ENCODE results near the gene FGFRL1. TPM values are rescaled to one million over a fixed set of nuclear protein-coding genes. Genes with fewer than 3 reads are reported as not detected.
"Not testable (repeated sequence)": the region's sequence is repeated elsewhere in the genome, so short reads cannot be mapped to it uniquely, and the experiment has no call there.

The FGFRL1 gene
- total RNA-seq, 4 donors from 2014 or later = 59.0 to 93.9 (median 77.2) TPM

DNA sequence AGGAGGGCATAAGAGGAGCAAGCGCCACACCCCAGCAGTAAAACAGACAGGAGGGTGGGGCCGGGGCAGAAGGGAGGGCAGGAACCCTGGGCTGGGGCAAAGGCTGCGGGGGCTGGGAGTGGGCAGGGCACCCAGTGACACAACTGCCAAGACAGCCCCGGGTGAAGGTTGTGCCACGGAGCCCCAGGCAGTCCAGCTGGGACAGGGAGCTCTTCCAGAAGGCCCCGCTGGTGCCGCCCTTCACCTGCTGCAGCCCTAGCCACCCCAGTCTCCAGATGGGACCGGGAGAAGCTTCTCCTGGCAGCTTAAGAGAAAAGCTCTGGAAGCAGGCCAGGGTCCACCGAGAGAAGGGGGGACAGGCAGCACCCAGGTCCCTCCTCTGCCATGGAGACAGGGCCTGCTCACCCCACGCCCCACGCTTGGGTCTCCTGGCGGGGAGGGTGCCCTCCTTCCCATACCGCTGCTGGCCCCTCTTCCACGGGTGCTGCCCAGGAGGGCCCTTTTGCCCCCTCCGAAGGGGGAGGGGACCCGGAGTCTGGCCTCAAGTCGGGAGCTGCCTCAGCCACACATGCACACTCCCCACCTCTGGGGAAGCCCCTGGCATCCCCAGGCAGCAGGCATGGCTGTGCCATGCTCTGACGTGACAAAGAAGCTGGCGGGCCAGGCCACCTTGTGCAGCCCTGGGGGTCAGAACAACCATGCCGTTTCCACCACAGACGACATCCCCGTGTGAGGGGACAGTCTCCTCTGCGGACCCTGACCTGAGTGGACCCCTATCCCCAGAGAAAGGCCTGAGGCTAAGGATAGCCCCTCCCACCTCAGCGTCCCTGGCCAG is 39.5 kb upstream of the FGFRL1 start:
- peaks cover 19 to 21% of the 10 kb centered on the region in 2 donors for H3K4me1 ChIP-seq
- peak overlapping the region in 2 of 3 donors; percentile 70 to 72 for H3K4me3 ChIP-seq (replicated peaks in 1 of 3)
- no peaks in the 10 kb centered on the region for H3K36me3 ChIP-seq
- intact Hi-C loops (cut with DNase I) = loop anchor here (2.0 kb wide), 1 partner anchor 39 kb away; the partner anchor contains the start of genes GAK and TMEM175
- TF ChIP-seq, protein P1, sequence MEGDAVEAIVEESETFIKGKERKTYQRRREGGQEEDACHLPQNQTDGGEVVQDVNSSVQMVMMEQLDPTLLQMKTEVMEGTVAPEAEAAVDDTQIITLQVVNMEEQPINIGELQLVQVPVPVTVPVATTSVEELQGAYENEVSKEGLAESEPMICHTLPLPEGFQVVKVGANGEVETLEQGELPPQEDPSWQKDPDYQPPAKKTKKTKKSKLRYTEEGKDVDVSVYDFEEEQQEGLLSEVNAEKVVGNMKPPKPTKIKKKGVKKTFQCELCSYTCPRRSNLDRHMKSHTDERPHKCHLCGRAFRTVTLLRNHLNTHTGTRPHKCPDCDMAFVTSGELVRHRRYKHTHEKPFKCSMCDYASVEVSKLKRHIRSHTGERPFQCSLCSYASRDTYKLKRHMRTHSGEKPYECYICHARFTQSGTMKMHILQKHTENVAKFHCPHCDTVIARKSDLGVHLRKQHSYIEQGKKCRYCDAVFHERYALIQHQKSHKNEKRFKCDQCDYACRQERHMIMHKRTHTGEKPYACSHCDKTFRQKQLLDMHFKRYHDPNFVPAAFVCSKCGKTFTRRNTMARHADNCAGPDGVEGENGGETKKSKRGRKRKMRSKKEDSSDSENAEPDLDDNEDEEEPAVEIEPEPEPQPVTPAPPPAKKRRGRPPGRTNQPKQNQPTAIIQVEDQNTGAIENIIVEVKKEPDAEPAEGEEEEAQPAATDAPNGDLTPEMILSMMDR (IDR thresholded peaks at IDR 0.05) = no peak
- TF ChIP-seq POLR2A (IDR thresholded peaks at IDR 0.05) = no peak
- no peaks in the 10 kb centered on the region for H3K9me3 ChIP-seq
- WGBS, 2 donors = 61 to 68% methylated on average over 5 to 10 of the region's 24 CpGs
- no peaks in the 10 kb centered on the region for H3K27me3 ChIP-seq
- DNase-seq = no peak
- no peak overlapping the region for H3K27ac ChIP-seq

DNA sequence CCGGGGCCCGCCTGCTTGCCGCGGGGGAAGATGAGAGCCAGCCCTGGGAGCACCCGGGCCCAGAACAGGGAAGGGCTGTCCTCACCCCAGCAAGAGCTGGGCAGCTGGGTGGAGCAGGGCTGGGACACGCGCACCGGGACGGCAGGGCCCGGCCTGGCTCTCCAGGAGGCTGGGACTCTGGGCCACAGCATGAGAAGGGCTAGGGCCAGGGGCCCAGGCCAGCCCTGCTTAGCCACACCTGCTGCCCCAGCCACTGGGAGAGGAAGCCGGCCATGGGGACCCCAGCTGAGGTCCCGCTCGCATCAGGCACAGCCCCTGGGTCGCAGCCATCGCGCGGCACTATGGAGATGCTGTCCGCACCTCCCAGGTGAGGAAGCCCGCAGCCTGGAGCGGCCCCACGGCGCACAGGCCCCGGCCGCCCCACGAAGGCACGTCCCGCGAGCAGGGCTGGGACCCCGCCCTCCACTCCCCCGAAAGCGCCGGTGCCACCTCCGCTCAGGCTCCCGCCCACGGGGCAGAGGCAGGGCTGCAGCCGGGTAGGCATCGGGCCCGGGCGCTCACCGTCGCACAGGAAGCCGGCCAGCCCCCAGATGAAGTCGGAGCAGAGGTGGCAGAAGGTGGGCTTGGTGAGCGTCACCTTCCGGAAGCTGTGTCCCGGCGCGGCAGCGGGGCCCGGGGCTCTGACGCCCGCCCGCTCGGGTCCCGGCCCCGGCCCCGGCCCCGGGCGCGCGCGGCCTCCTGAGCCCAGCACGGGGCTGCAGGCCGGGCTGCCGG is 38.6 kb upstream of the FGFRL1 start:
- DNase-seq = peak; percentile 40 to 50
- no peak overlapping the region for H3K27ac ChIP-seq
- TF ChIP-seq, protein P1 (IDR thresholded peaks at IDR 0.05) = no peak
- TF ChIP-seq POLR2A (IDR thresholded peaks at IDR 0.05) = no peak
- H3K4me3 ChIP-seq (replicated peaks in 1 of 3) = peak overlapping the region; percentile 25 to 72 (median 70)
- H3K4me1 ChIP-seq = peaks cover 17 to 21% of the 10 kb centered on the region in 2 donors
- intact Hi-C loops (cut with DNase I) = loop anchor here (2.0 kb wide), 1 partner anchor 40 kb away; the partner anchor contains the start of genes GAK and TMEM175
- 3% methylated on average over 7 of the region's 65 CpGs; no CpG with 5 or more reads in 1 of the 2 donors for WGBS, 2 donors
- no peaks in the 10 kb centered on the region for H3K27me3 ChIP-seq
- H3K36me3 ChIP-seq = no peaks in the 10 kb centered on the region
- no peaks in the 10 kb centered on the region for H3K9me3 ChIP-seq

DNA sequence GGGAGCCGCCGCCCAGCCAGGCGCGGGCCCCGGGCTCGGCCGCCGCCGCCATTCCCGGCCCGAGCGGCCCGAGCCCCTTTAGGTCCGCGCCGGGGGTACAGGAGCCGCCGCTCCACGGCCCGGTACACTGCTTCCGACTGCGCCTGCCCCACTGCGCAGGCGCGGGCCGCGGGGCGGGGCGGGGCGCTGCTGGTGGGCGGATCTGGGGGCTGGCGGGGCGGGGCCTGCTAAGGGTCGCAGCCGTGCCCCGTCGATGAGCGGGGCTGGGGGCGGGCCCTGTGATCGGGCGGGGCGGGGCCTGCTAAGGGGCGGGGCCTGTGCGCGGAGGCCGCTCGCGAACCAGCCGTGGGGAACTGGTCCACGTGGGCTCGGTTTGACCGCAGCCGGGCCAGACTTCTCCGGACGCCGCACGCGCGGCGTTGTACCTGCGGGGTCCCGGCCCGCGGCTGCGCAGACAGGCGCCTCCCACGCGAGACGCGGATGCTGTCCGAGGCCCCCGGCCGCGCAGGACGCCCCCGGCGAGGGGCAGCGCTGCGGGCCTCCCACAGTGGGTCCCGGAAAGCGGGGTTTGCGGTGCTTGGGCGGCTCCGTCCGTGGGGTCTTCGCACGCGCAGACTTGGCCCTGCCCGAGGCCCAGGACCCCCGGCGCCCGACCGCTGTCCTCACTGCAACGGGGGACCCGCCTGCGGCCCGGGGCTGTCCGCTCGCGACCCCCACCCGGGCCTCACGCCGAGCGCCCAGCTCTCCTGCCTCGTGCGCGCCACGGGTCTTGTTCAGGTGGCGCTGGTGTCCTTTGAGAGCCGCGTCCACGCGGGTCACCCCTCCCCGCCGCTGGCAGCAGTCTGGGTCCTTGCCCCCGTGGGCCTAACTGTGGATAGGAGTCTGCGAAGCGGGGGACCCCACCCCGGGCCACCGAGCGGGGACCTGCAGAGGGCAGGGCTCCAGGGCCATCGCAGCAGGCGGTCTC is 37.7 kb upstream of the FGFRL1 start, which contains the start of gene DGKQ:
Gene DGKQ (minus strand): TSS at position 139 of the 967 bp plus-strand sequence. CDS start 87 bp downstream, at position 52.
- WGBS, 2 donors = 51 to 69% methylated on average over 8 to 20 of the region's 123 CpGs
- TF ChIP-seq, protein P1 (IDR thresholded peaks at IDR 0.05) = no peak
- TF ChIP-seq POLR2A (IDR thresholded peaks at IDR 0.05) = peak in 1 of 2 donors; percentile 57
- Histone ChIP-seq H3K4me1 (peaks cover 16 to 21% of the 10 kb centered on the region in 2 donors), H3K27ac (no peak within 1 kb of the TSS), H3K9me3 (no peaks in the 10 kb centered on the region), H3K36me3 (no peaks in the 10 kb centered on the region), H3K27me3 (no peaks in the 10 kb centered on the region), H3K4me3 (replicated peaks in 1 of 3) (peak within 1 kb of the TSS; percentile 25 to 72 (median 70))
- peak; percentile 76 to 80 for DNase-seq
- intact Hi-C loops (cut with DNase I) = loop anchor here (2.0 kb wide), 1 partner anchor 41 kb away; the partner anchor contains the start of genes GAK and TMEM175

DNA sequence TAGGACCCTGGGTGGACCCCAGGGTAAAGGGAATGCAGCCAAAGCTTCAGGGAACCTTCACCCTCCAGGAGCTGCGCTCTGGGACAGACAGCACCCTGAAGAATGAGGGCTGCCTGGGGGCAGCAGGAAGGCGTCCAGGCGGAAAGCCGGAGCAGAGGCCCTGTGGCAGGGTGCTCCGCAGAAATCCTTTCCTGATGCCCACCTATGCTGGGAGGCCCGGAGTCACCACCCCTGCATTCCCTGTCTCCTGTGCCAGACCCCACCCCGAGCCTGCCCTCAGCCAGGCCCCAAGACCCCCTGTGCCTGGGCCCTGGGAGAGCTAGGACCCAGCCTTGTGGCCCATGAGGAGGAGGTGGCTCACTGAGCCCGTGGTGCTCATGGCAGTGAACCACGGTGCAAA is 36.8 kb upstream of the FGFRL1 start:
- intact Hi-C loops (cut with DNase I) = no loop called here
- H3K27me3 ChIP-seq = no peaks in the 10 kb centered on the region
- no peak for DNase-seq
- TF ChIP-seq, protein P1 (IDR thresholded peaks at IDR 0.05) = no peak
- TF ChIP-seq POLR2A (IDR thresholded peaks at IDR 0.05) = no peak
- H3K4me3 ChIP-seq (replicated peaks in 1 of 3) = no peak overlapping the region
- H3K4me1 ChIP-seq = peaks cover 16 to 21% of the 10 kb centered on the region in 2 donors
- no peak overlapping the region for H3K27ac ChIP-seq
- no peaks in the 10 kb centered on the region for H3K9me3 ChIP-seq
- H3K36me3 ChIP-seq = no peaks in the 10 kb centered on the region
- 96 to 97% methylated on average over 7 to 9 of the region's 9 CpGs for WGBS, 2 donors

DNA sequence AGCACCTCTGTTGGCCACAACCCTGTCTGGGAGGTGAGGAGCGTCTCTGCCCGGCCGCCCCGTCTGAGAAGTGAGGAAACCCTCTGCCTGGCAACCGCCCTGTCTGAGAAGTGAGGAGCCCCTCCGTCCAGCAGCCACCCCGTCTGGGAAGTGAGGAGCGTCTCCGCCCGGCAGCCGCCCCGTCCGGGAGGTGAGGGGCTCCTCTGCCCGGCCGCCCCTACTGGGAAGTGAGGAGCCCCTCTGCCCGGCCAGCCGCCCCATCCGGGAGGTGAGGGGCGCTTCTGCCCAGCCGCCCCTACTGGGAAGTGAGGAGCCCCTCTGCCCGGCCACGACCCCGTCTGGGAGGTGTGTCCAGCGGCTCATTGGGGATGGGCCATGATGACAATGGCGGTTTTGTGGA is 35.4 kb upstream of the FGFRL1 start:
- H3K27me3 ChIP-seq; intact Hi-C loops (cut with DNase I); H3K4me3 ChIP-seq (replicated peaks in 1 of 3); H3K36me3 ChIP-seq; H3K9me3 ChIP-seq; DNase-seq; H3K27ac ChIP-seq: not testable (repeated sequence)
- H3K4me1 ChIP-seq = peaks cover 16 to 21% of the 10 kb centered on the region in 2 donors
- WGBS, 2 donors = no CpG with 5 or more reads among the region's 25 CpGs
